Left colon (tissue), 2 donors: Measurements from ENCODE around the gene TAAR5. TPM values are rescaled to one million over a fixed set of nuclear protein-coding genes. Genes with fewer than 3 reads are reported as not detected.
"Not testable (repeated sequence)": the region's sequence is repeated elsewhere in the genome, so short reads cannot be mapped to it uniquely, and the experiment has no call there.

Source experiments
- ATAC-seq: fragments of 200-7000 bp; cut with Tn5 transposase; one replicate; pipeline ENCODE4 v1.9.1; 2020; ENCODE audit warnings: mild to moderate bottlenecking, moderate library complexity
- DNase-seq, 2 donors: peaks; one replicate each; pipeline ENCODE4 v3.0.0-alpha.2; 2020
- intact Hi-C, 2 donors: fragments of 100-400 bp; cut with DNase I in 1 of 2; cut with micrococcal nuclease in 1 of 2; formaldehyde crosslinking; loops; one replicate each; pipeline versions ENCODE4 v1.11.2 to v1.14.0; 2022; cut with DNase I, micrococcal nuclease
- total RNA-seq, 2 donors: library from RNA; stranded (reverse); fragmentation: NEBNext Ultra II Directional; extraction: Animal tissue kit (Norgen Biotek cat#: 25700); gene quantifications; one replicate each; pipeline ENCODE4 v1.2.1, GENCODE V29; 2021
- donor health status: DM: no; HTN: no; CAD: no.
- donor health status: DM: yes; HTN: yes; CAD: no.

TAAR5 gene
- total RNA-seq, 2 donors from 2014 or later: not detected

DNA sequence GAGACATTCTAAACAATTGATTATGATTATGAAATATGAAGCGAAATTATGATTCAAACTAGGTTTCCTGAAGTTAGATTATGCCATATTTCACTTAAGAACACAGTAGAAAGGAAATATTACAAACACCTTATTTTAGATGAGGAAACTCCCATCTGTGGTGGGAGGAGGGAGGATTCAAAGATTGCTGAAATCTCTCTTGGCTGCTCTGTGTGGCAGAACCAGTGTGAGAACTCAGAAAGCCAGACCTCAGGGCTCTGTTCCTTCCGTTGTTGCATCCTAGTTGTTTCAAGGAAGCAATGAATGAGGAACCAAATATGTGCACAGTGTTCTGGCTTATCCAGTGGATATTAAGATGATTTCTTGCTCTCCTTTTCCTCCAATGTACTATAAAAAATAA lies 2.1 kb downstream of the TAAR5 start:
- no peak for DNase-seq
- no peak for ATAC-seq
- intact Hi-C loops: no loop called here

GRCh38 chr6:132584698-132585097 lies 4.8 kb downstream of the TAAR5 start:
- intact Hi-C loops: no loop called here
- DNase-seq: no peak
- ATAC-seq: no peak

GRCh38 chr6:132571774-132572173 lies 17.8 kb downstream of the TAAR5 start:
- DNase-seq (no peak), ATAC-seq (no peak)
- intact Hi-C loops: no loop called here

- DNase-seq (no peak), ATAC-seq (no peak)
- intact Hi-C loops: no loop called here
These were observed 19.2 kb downstream of the TAAR5 start, which contains the start of gene TAAR6 for GRCh38 chr6:132570221-132570777. Gene TAAR6, plus strand, starts transcription at chr6:132570322. Its CDS starts 0 bp downstream, at chr6:132570322.

GRCh38 chr6:132569170-132569569 lies 20.4 kb downstream of the TAAR5 start:
- ATAC-seq: no peak
- no peak for DNase-seq
- intact Hi-C loops: no loop called here

DNA sequence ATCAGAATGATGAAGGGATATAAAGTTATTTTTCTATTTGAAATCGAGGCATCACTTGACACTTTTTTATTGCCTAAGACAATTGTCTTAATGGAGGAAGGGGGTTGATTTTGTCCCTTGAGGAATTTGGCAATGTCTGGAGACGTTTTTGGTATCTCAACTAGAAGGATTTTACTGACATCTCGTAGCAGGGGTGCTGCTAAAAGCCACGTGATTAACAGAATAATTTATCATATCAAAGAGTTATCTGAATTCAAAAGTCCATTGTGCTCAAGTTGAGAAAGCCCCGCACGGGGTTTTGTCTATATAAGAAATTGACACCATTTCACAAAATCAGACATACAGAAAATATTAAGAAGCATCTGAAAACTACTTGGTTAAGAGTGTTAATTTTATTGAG lies 20.9 kb downstream of the TAAR5 start:
- intact Hi-C loops: no loop called here
- DNase-seq (no peak), ATAC-seq (no peak)

DNA sequence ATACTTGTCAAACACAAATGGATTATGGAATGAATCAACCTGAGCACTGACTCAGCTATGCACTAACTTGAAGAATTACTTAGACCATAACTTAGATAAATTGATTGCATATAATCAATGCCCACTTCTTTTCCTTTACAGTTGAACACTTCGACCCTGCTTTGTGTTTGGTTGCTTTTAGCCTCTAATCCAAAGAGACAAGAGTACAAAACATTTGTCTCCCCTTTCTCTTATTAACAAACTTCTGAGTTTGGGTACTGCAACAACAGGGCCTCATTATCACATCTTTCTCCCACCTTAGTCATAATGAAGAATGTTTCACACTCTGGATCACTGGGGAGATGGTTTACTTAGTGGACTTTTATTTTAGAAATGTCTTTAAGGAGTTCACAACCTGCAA lies 22.0 kb downstream of the TAAR5 start:
- no peak for ATAC-seq
- no peak for DNase-seq
- intact Hi-C loops: no loop called here

- ATAC-seq (no peak), DNase-seq (no peak)
- intact Hi-C loops: no loop called here
These were observed 23.1 kb downstream of the TAAR5 start for GRCh38 chr6:132566404-132566803.

GRCh38 chr6:132560087-132560486 lies 29.5 kb downstream of the TAAR5 start:
- ATAC-seq, DNase-seq, intact Hi-C loops: not testable (repeated sequence)

DNA sequence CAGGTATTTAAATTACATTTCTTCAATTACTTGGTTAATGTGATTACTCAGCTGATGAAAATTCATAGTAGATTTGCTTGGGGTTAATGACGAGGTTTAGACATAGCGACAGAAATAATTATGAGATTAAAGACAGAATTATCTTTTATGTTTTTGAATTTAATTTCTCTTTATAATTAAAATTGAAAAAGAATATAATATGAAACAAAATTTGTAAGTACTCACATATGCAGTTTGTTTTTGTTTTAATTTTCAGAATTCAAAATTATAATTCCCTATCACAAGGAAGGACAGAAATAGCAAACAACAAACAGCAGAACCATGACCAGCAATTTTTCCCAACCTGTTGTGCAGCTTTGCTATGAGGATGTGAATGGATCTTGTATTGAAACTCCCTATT lies 37.2 kb downstream of the TAAR5 start, which contains the start of gene TAAR8:
TSS of gene TAAR8 (plus strand) at position 301 of the 400 bp plus-strand sequence. CDS start at position 322, 21 bp downstream.
- intact Hi-C loops: no loop called here
- no peak for DNase-seq
- no peak for ATAC-seq

DNA sequence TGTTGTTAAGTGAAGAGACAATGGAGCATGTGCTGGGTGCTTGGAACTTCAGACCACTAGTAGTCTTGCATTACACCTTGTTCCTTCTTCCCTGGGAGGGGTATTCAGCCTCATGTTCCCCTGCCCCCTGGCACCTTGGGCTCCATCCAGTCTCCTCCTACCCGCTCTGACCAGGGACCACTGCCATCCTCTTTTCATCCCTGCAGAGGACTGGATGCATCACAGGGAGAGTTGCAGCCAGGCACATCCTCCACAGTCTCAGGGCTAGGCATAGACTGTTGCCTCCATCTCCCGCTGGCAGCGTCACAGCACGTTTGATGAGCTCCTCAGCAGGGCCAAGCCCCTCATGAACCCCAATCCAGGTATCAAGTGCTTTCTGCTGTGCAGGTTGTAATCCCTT lies 38.3 kb downstream of the TAAR5 start:
- DNase-seq (no peak), ATAC-seq (no peak)
- intact Hi-C loops: no loop called here

DNA sequence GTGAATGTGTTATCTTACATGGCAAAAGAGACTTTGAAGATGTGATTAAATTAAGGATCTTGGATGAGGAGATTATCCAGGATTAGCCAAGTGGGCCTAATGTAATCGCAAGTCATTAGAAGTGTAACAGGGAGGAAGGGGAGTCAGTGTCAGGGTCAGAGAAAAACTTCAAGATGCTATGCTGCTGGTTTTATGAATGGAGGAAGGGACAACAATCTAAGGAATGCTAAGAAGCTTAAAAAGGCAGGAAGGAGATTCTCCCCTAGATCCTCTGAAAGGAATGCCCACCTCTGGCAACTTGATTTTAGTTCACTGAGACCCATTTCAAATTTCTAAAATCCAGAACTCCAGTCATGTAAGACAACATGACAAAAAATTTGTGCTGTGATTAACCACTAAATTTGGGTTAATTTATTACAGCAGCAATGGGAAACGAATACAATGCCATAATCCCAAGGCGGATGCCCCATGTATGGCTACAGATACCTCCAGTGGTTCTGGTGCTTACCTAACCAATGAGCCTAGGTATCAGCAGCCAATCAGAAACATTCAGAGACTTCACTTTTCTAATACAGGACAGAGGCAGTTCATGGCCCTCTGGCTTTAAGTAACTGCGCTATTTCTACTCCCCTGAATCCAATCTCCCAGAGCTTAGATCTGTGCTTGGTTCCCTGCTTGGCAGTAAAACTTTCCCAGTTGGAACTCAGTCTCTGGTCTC lies 40.6 kb downstream of the TAAR5 start:
- DNase-seq (no peak), ATAC-seq (no peak)
- intact Hi-C loops: no loop called here

GRCh38 chr6:132544826-132545225 lies 44.7 kb downstream of the TAAR5 start:
- no peak for DNase-seq
- no peak for ATAC-seq
- intact Hi-C loops: no loop called here

Other genes with a start within 250 kb of the TAAR5 start
- 1 to 10 TPM in 1 of 2 donors, under 1 TPM in 1; 0.79 to 4.2 TPM for gene MOXD1, start 188.3 kb downstream of the TAAR5 start, total RNA-seq
- 10 to 100 TPM; 52.4 to 70.9 TPM for gene STX7, start 76.6 kb downstream of the TAAR5 start, total RNA-seq
- not detected for gene TAAR9, start 51.5 kb downstream of the TAAR5 start, total RNA-seq
- not detected for gene TAAR8, start 37.1 kb downstream of the TAAR5 start, total RNA-seq
- not detected for gene TAAR6, start 19.4 kb downstream of the TAAR5 start, total RNA-seq
- gene TAAR2, start 34.5 kb upstream of the TAAR5 start, total RNA-seq: not detected
- not detected for gene TAAR1, start 69.4 kb upstream of the TAAR5 start, total RNA-seq
- gene VNN1, start 124.3 kb upstream of the TAAR5 start, total RNA-seq: 1 to 10 TPM; 3.2 to 9.7 TPM
- gene VNN2, start 168.2 kb upstream of the TAAR5 start, total RNA-seq: 1 to 10 TPM in 1 of 2 donors, under 1 TPM in 1; 0.95 to 1.1 TPM
- 10 to 100 TPM; 13.4 to 17.1 TPM for gene SLC18B1, start 208.9 kb upstream of the TAAR5 start, total RNA-seq
- 100 to 1,000 TPM; 733 to 792 TPM for gene RPS12, start 224.8 kb upstream of the TAAR5 start, total RNA-seq